Activated naive CD4-positive, alpha-beta T cell treated with anti-CD3 and anti-CD28 coated beads, Interleukin-2, amount 50 U/mL, for 72 hours (primary cell): Measurements from ENCODE around the gene PHLDA1. TPM values are rescaled to one million over a fixed set of nuclear protein-coding genes. Genes with fewer than 3 reads are reported as not detected.

Source experiments
- ATAC-seq, 2 donors: fragments of 150-1000 bp; cut with Tn5 transposase; 2 replicates each; pipeline ENCODE4 v1.10.0; 2021; ENCODE audit warnings: mild to moderate bottlenecking in 2 of 2, moderate library complexity in 2 of 2
- DNase-seq, 2 donors: peaks; one replicate each; pipeline ENCODE4 v3.0.0; 2021 to 2022; ENCODE audit warnings: low spot score in 2 of 2
- H3K27ac Mint-ChIP-seq, 2 donors: one replicate each; pipeline ENCODE4 v1.8.0; 2022; ENCODE audit warnings: mild to moderate bottlenecking in 2 of 2, mixed read lengths in 2 of 2
- H3K36me3 Mint-ChIP-seq, 2 donors: one replicate each; pipeline ENCODE4 v1.8.0; 2022; ENCODE audit warnings: mixed read lengths in 2 of 2
- H3K9me3 Mint-ChIP-seq, 2 donors: one replicate each; pipeline ENCODE4 v1.8.0; 2022; ENCODE audit warnings: mixed read lengths in 2 of 2
- total RNA-seq, 2 donors: library from RNA; stranded (reverse); gene quantifications; one replicate each; pipeline ENCODE4 v1.2.3, GENCODE V29; 2022

PHLDA1 gene
- total RNA-seq, 2 donors from 2014 or later = 5.5 to 15.1 TPM

GRCh38 chr12:76047060-76047459 is 15.5 kb upstream of the PHLDA1 start:
- H3K36me3 Mint-ChIP-seq = peaks cover 0 to 11% of the 10 kb centered on the region in 2 donors
- H3K9me3 Mint-ChIP-seq = no peaks in the 10 kb centered on the region
- no peak for ATAC-seq
- peak overlapping the region in 1 of 2 donors; percentile 40 for H3K27ac Mint-ChIP-seq
- no peak for DNase-seq

- peaks cover 0 to under 1% of the 10 kb centered on the region in 2 donors for H3K36me3 Mint-ChIP-seq
Measured at GRCh38 chr12:76043377-76043776, 11.8 kb upstream of the PHLDA1 start.

GRCh38 chr12:76042147-76042546 is 10.6 kb upstream of the PHLDA1 start:
- ATAC-seq = no peak

More at GRCh38 chr12:76043377-76043776, 11.8 kb upstream of the PHLDA1 start:
- ATAC-seq (no peak), DNase-seq (no peak)
- Mint-ChIP-seq H3K9me3 (no peaks in the 10 kb centered on the region), H3K27ac (no peak overlapping the region)

GRCh38 chr12:76041406-76041805 is 9.8 kb upstream of the PHLDA1 start:
- DNase-seq = no peak
- no peak for ATAC-seq
- Mint-ChIP-seq H3K27ac (no peak overlapping the region), H3K36me3 (no peaks in the 10 kb centered on the region), H3K9me3 (no peaks in the 10 kb centered on the region)

More at GRCh38 chr12:76042147-76042546, 10.6 kb upstream of the PHLDA1 start:
- Mint-ChIP-seq H3K9me3 (no peaks in the 10 kb centered on the region), H3K27ac (no peak overlapping the region), H3K36me3 (no peaks in the 10 kb centered on the region)
- DNase-seq = no peak

DNA sequence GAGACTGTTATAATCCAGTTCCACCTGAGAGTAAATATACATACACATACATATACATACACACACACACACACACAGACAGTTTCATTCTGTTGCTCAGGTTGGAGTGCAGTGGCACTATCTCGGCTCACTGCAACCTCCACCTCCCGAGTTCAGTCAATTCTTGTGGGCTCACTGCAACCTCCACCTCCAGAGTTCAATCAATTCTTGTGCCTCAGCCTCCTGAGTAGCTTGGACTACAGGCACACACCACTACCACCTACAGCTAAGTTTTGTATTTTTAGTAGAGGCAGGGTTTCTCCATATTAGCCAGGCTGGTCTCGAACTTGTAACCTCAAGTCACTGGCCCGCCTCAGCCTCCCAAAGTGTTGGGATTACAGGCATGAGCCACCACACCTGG is 8.9 kb upstream of the PHLDA1 start:
- Mint-ChIP-seq H3K9me3 (no peaks in the 10 kb centered on the region), H3K27ac (peak overlapping the region in 1 of 2 donors; percentile 40), H3K36me3 (no peaks in the 10 kb centered on the region)
- DNase-seq (no peak), ATAC-seq (peak in 1 of 2 donors; percentile 17)

DNA sequence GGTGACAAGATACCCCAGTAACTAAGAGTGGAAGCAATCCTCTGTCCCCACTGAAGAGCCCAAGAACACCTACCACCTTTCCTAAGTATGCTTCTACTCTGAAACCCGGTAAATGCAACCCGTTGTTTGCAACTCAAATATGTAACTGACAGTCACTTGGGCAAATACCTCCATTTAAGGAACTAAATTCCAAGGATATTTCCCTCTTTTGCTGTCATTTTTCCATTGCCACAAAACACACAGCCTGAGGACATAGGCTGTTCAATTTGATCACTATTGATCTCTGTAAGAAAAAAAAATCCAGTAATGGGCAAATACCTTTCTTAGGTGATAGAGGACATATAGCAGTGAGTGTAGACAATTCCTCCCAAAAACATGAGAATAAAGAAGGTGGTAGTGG is 6.6 kb upstream of the PHLDA1 start:
- Mint-ChIP-seq H3K27ac (no peak overlapping the region), H3K36me3 (no peaks in the 10 kb centered on the region), H3K9me3 (no peaks in the 10 kb centered on the region)
- DNase-seq = no peak
- no peak for ATAC-seq

GRCh38 chr12:76037130-76038103 is 5.8 kb upstream of the PHLDA1 start:
- DNase-seq (no peak), ATAC-seq (peak; percentile 58)
- peak overlapping the region in 1 of 2 donors; percentile 16 for H3K27ac Mint-ChIP-seq

GRCh38 chr12:76035045-76035444 is 3.5 kb upstream of the PHLDA1 start:
- H3K9me3 Mint-ChIP-seq = no peaks in the 10 kb centered on the region
- H3K36me3 Mint-ChIP-seq = peaks cover 0 to 16% of the 10 kb centered on the region in 2 donors
- H3K27ac Mint-ChIP-seq = no peak overlapping the region
- DNase-seq = no peak
- ATAC-seq = no peak

More at GRCh38 chr12:76037130-76038103, 5.8 kb upstream of the PHLDA1 start:
- Mint-ChIP-seq H3K36me3 (peaks cover 0 to 3% of the 10 kb centered on the region in 2 donors), H3K9me3 (no peaks in the 10 kb centered on the region)

DNA sequence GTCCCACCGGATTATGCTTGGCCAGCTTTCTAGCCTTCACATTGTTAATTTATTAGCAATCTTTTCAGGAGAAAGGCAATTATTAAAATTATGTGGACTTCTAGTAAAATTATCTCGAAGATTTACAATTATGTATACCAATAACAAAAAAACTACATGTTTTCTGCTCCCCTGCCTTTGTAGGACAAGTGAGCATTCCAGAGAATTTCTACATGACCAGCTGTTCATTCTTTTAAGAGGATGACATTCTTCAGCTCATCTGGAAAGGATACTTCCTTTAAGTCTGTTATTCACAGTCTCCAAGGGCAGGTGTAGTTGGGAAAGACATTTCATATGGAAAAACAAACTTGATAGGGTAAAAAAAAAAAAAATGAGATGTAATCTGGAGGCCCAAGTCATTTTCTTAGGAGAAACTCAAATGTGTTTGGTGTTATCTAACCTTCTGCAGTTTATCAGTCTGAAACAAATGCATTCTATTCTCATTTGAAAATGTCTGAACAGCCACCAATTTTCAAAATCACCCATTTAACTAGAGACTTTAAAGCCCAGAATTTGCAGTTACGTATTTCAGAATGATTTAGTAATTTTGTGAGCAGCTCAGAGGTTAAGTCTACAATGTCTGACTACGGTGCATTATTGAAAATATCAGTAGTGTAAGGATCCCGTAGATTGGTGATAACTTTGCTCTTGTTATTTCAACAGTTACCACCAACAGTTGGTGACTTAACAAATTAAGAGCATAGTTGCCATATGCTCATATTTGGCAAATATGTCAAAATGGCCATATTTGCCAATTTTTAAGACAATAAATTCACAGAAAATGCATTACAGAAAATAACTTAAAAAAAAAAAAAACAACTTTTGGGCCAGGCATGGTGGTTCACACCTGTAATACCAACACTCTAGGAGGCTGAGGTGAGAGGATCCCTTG is 1.8 kb upstream of the PHLDA1 start:
- DNase-seq (no peak), ATAC-seq (no peak)
- Mint-ChIP-seq H3K36me3 (peaks cover 0 to 26% of the 10 kb centered on the region in 2 donors), H3K27ac (peak overlapping the region in 1 of 2 donors; percentile 100), H3K9me3 (no peaks in the 10 kb centered on the region)

- H3K9me3 Mint-ChIP-seq = no peaks in the 10 kb centered on the region
- ATAC-seq = peak; percentile 4 to 32
- peak; percentile 45 to 67 for DNase-seq
- peak overlapping the region; percentile 98 to 100 for H3K27ac Mint-ChIP-seq
- H3K36me3 Mint-ChIP-seq = peaks cover 0 to 26% of the 10 kb centered on the region in 2 donors
Measured at GRCh38 chr12:76032043-76032981, 736 bp upstream of the PHLDA1 start.

GRCh38 chr12:76031081-76031413 is 529 bp downstream of the PHLDA1 start:
- peaks cover 0 to 26% of the 10 kb centered on the region in 2 donors for H3K36me3 Mint-ChIP-seq

GRCh38 chr12:76030341-76031080 is 1.1 kb downstream of the PHLDA1 start:
- DNase-seq = peak; percentile 54 to 84
- no peaks in the 10 kb centered on the region for H3K9me3 Mint-ChIP-seq
- H3K27ac Mint-ChIP-seq = peak overlapping the region; percentile 89 to 100
- peaks cover 0 to 26% of the 10 kb centered on the region in 2 donors for H3K36me3 Mint-ChIP-seq
- peak; percentile 9 to 47 for ATAC-seq

More at GRCh38 chr12:76031081-76031413, 529 bp downstream of the PHLDA1 start:
- ATAC-seq (no peak), DNase-seq (no peak)
- Mint-ChIP-seq H3K27ac (peak overlapping the region; percentile 89 to 100), H3K9me3 (no peaks in the 10 kb centered on the region)

DNA sequence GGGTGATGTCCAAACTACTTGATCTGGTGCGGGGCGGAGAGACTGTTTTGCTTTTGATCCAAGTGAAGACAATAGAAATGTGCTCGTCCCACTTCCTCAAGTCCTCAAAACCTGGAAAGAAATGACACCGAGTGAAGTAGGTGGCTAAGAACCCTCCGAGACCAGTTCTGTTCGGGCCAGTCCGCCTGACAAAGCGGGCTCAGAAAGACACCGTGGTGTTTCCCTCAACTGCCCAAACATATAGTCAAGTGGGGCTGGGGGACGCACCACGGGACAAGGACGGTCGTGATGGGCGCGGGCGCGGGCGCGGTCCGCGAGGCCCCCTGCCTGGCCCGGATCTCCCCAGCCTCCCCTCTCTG is 1.6 kb downstream of the PHLDA1 start:
- ATAC-seq (peak in 1 of 2 donors; percentile 4), DNase-seq (no peak)
- Mint-ChIP-seq H3K9me3 (no peaks in the 10 kb centered on the region), H3K36me3 (peaks cover 0 to 26% of the 10 kb centered on the region in 2 donors), H3K27ac (peak overlapping the region; percentile 89 to 100)

GRCh38 chr12:76028571-76029277 is 2.9 kb downstream of the PHLDA1 start:
- no peak for DNase-seq
- peaks cover 0 to 26% of the 10 kb centered on the region in 2 donors for H3K36me3 Mint-ChIP-seq

DNA sequence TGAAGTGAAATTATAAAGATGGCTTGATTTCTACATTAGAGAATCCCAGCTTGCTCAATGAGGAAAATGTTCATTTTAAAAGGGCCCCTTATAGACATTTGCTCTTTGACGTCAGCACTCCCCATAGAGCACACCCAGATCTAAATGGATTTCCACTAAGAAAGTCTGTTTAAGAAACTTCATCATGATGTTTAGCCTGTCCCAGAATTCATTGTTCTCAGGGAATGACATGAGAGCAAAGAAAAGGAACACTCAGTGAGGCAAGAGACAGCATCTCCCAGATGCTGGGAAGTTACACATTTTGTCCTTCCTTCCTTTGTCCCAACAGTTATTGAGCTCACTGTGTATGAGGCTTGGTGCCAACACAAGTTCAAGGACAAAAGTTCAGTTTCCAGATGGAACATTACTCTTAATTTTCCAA is 4.9 kb downstream of the PHLDA1 start:
- Mint-ChIP-seq H3K27ac (no peak overlapping the region), H3K9me3 (no peaks in the 10 kb centered on the region), H3K36me3 (peaks cover 0 to 22% of the 10 kb centered on the region in 2 donors)
- ATAC-seq = no peak
- DNase-seq = no peak

More at GRCh38 chr12:76028571-76029277, 2.9 kb downstream of the PHLDA1 start:
- Mint-ChIP-seq H3K9me3 (no peaks in the 10 kb centered on the region), H3K27ac (peak overlapping the region; percentile 14 to 100)
- no peak for ATAC-seq
